CD14-positive monocyte (primary cell): Measurements from ENCODE around the gene FGF14. TPM values are rescaled to one million over a fixed set of nuclear protein-coding genes. Genes with fewer than 3 reads are reported as not detected.

ENCODE experiments used
- DNase-seq, 3 donors: peaks; one replicate each; pipeline ENCODE4 v3.0.0-alpha.2; 2011 to 2022
- H2AFZ ChIP-seq: 2 replicates; pipeline ENCODE4 v1.6.0; 2012; ENCODE audit warnings: mild to moderate bottlenecking, low read depth, low read length, inconsistent platforms; ENCODE audit not compliant: insufficient read depth, poor library complexity, severe bottlenecking
- H3K27ac ChIP-seq, 2 donors: 1 replicate in 1 of 2; 2 replicates in 1 of 2; pipeline ENCODE4 v1.5.1; 2012 to 2013; ENCODE audit warnings: low read length in 2 of 2, control low read depth in 1 of 2, inconsistent platforms in 1 of 2, low read depth in 1 of 2, mild to moderate bottlenecking in 1 of 2
- H3K27me3 ChIP-seq, 2 donors: one replicate each; pipeline versions ENCODE4 v1.6.0 to v1.6.1; 2011 to 2013; ENCODE audit warnings: low read length in 2 of 2; ENCODE audit not compliant: control insufficient read depth in 2 of 2, insufficient read depth in 2 of 2
- H3K36me3 ChIP-seq, 2 donors: replicated peaks in 1 of 2; 1 replicate in 1 of 2; 2 replicates in 1 of 2; pipeline versions ENCODE4 v1.5.1 to v1.6.1; 2012 to 2013; ENCODE audit warnings: low read length in 2 of 2, control low read depth in 1 of 2, inconsistent platforms in 1 of 2, mild to moderate bottlenecking in 1 of 2; ENCODE audit not compliant: insufficient read depth in 2 of 2, control insufficient read depth in 1 of 2
- H3K4me1 ChIP-seq, 2 donors: 1 replicate in 1 of 2; 2 replicates in 1 of 2; pipeline versions ENCODE4 v1.5.1 to v1.6.1; 2012 to 2013; ENCODE audit warnings: low read length in 2 of 2, control low read depth in 1 of 2, inconsistent platforms in 1 of 2, mild to moderate bottlenecking in 1 of 2, moderate library complexity in 1 of 2; ENCODE audit not compliant: insufficient read depth in 2 of 2, control insufficient read depth in 1 of 2
- H3K4me2 ChIP-seq: replicated peaks from 2 replicates; pipeline ENCODE3; 2012; ENCODE audit warnings: low read length, moderate library complexity, mild to moderate bottlenecking; ENCODE audit not compliant: poor library complexity, severe bottlenecking; ENCODE audit errors: extremely low read depth
- H3K4me3 ChIP-seq, 3 experiments: fragments of 200-600 bp in 1 of 3; sonication (generic) in 1 of 3; replicated peaks in 1 of 3; 1 replicate in 2 of 3; 2 replicates in 1 of 3; pipeline ENCODE4 v1.5.1; 2011 to 2013; ENCODE audit warnings: low read length in 3 of 3, mild to moderate bottlenecking in 3 of 3, control low read depth in 2 of 3, low read depth in 2 of 3, inconsistent platforms in 1 of 3, moderate library complexity in 1 of 3
- H3K79me2 ChIP-seq: 2 replicates; pipeline ENCODE4 v1.6.0; 2012; ENCODE audit warnings: mild to moderate bottlenecking, control low read depth, inconsistent platforms, low read length, moderate library complexity; ENCODE audit not compliant: insufficient read depth
- H3K9ac ChIP-seq: 2 replicates; pipeline ENCODE4 v1.6.0; 2017; ENCODE audit warnings: low read length, mild to moderate bottlenecking; ENCODE audit not compliant: insufficient read depth, poor library complexity, severe bottlenecking
- H3K9me3 ChIP-seq, 2 donors: replicated peaks in 1 of 2; 1 replicate in 1 of 2; 2 replicates in 1 of 2; pipeline versions ENCODE4 v1.5.1 to v1.6.1; 2012 to 2013; ENCODE audit warnings: low read length in 2 of 2, control low read depth in 1 of 2; ENCODE audit not compliant: control insufficient read depth in 1 of 2, insufficient read depth in 1 of 2
- H4K20me1 ChIP-seq: 2 replicates; pipeline ENCODE4 v1.6.0; 2012; ENCODE audit warnings: mild to moderate bottlenecking, low read length, control low read depth, moderate library complexity; ENCODE audit not compliant: insufficient read depth
- H3K27ac Mint-ChIP-seq, 7 donors: one replicate each; pipeline ENCODE4 v1.8.0; 2020; ENCODE audit warnings: mild to moderate bottlenecking in 7 of 7, mixed read lengths in 7 of 7, moderate library complexity in 6 of 7, inconsistent platforms in 2 of 7
- H3K27me3 Mint-ChIP-seq, 3 donors: one replicate each; pipeline ENCODE4 v1.8.0; 2021 to 2022; ENCODE audit warnings: low read depth in 3 of 3, mild to moderate bottlenecking in 3 of 3, mixed read lengths in 3 of 3, moderate library complexity in 3 of 3, inconsistent platforms in 1 of 3
- H3K36me3 Mint-ChIP-seq, 2 donors: one replicate each; pipeline ENCODE4 v1.8.0; 2020; ENCODE audit warnings: mixed read lengths in 2 of 2, inconsistent platforms in 1 of 2, mild to moderate bottlenecking in 1 of 2
- H3K4me1 Mint-ChIP-seq: one replicate; pipeline ENCODE4 v1.8.0; 2020; ENCODE audit warnings: mild to moderate bottlenecking, mixed read lengths
- H3K4me3 Mint-ChIP-seq, 2 donors: one replicate each; pipeline ENCODE4 v1.8.0; 2020; ENCODE audit warnings: mild to moderate bottlenecking in 2 of 2, mixed read lengths in 2 of 2, moderate library complexity in 1 of 2
- H3K9me3 Mint-ChIP-seq, 7 donors: one replicate each; pipeline ENCODE4 v1.8.0; 2020 to 2022; ENCODE audit warnings: mixed read lengths in 7 of 7, mild to moderate bottlenecking in 6 of 7, moderate library complexity in 6 of 7, inconsistent platforms in 2 of 7
- WGBS: methylation state at CpG from one replicate; pipeline ENCODE4 v1.1.5; 2013; ENCODE audit warnings: missing lambda C conversion rate; ENCODE audit not compliant: insufficient coverage; 5-methylcytosine and 5-hydroxymethylcytosine counted together
- intact Hi-C, 2 donors: fragments of 100-400 bp; cut with micrococcal nuclease; formaldehyde crosslinking; loops; one replicate each; pipeline versions ENCODE4 v1.15.0 to v1.15.1; 2023
- polyA plus RNA-seq, 3 donors: library from polyadenylated mRNA; depleted of rRNA in 1 of 3; unstranded in 2 of 3; stranded (reverse) in 1 of 3; fragments of 300-500 nt in 2 of 3; fragments of >200 nt in 1 of 3; fragmentation: Illumina TruSeq in 2 of 3; gene quantifications; 1 replicate in 2 of 3; 2 replicates in 1 of 3; pipeline ENCODE4 v1.2.3, GENCODE V29; 2012 to 2021
- TF ChIP-seq, protein P1 (sequence below): fragments of 200-600 bp; IDR thresholded peaks from one replicate; pipeline ENCODE4 v1.8.0; 2022; ENCODE audit warnings: antibody characterized with exemption, mild to moderate bottlenecking

The FGF14 gene
- polyA plus RNA-seq, 3 donors: not detected

GRCh38 chr13:101749584-101749983 lies 652.3 kb downstream of the FGF14 start:
- Histone ChIP-seq H3K9me3 (no peaks in the 10 kb centered on the region), H3K27ac (no peak overlapping the region), H3K9ac (no peak overlapping the region), H3K79me2 (no peaks in the 10 kb centered on the region), H3K36me3 (no peaks in the 10 kb centered on the region), H3K4me2 (no peak overlapping the region), H2AFZ (no peak overlapping the region), H4K20me1 (no peaks in the 10 kb centered on the region), H3K4me3 (no peak overlapping the region), H3K4me1 (no peaks in the 10 kb centered on the region), H3K27me3 (no peaks in the 10 kb centered on the region)
- H3K4me3 Mint-ChIP-seq: no peak overlapping the region
- H3K9me3 Mint-ChIP-seq: peaks cover 0 to 2% (median 0%) of the 10 kb centered on the region in 7 donors
- WGBS: no CpG with 5 or more reads among the region's 1 CpG
- peaks cover 5% of the 10 kb centered on the region for H3K4me1 Mint-ChIP-seq
- intact Hi-C loops: no loop called here
- H3K27me3 Mint-ChIP-seq: peaks cover 0 to 2% (median 0%) of the 10 kb centered on the region in 3 donors
- no peaks in the 10 kb centered on the region for H3K36me3 Mint-ChIP-seq
- TF ChIP-seq, protein P1, sequence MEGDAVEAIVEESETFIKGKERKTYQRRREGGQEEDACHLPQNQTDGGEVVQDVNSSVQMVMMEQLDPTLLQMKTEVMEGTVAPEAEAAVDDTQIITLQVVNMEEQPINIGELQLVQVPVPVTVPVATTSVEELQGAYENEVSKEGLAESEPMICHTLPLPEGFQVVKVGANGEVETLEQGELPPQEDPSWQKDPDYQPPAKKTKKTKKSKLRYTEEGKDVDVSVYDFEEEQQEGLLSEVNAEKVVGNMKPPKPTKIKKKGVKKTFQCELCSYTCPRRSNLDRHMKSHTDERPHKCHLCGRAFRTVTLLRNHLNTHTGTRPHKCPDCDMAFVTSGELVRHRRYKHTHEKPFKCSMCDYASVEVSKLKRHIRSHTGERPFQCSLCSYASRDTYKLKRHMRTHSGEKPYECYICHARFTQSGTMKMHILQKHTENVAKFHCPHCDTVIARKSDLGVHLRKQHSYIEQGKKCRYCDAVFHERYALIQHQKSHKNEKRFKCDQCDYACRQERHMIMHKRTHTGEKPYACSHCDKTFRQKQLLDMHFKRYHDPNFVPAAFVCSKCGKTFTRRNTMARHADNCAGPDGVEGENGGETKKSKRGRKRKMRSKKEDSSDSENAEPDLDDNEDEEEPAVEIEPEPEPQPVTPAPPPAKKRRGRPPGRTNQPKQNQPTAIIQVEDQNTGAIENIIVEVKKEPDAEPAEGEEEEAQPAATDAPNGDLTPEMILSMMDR: no peak
- H3K27ac Mint-ChIP-seq: no peak overlapping the region
- no peak for DNase-seq

DNA sequence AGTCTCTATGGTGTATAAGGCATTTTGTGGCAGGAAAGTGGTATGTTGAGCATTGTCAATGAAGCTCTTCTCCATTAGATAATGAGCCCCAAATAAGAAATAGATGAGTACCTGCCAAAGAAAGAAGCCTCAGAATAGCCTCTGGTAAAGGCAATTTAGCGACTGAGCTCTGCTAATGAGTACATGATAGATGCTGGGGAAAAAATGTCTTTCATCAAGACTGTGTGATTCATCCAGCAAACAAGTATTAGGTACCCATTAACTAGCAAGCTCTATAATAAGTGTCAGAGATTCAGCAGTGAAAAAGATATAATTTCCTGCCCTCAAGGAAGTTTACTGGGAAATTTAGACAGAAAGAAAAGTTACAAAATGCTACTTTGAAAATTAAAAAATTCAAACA lies 654.8 kb downstream of the FGF14 start:
- H3K9me3 ChIP-seq: no peaks in the 10 kb centered on the region
- TF ChIP-seq, protein P1: no peak
- Mint-ChIP-seq H3K36me3 (no peaks in the 10 kb centered on the region), H3K4me1 (peaks cover 5% of the 10 kb centered on the region), H3K9me3 (peaks cover 0 to 2% (median 0%) of the 10 kb centered on the region in 7 donors), H3K27me3 (no peaks in the 10 kb centered on the region), H3K4me3 (no peak overlapping the region), H3K27ac (no peak overlapping the region)
- DNase-seq: no peak
- H3K4me1 ChIP-seq: no peaks in the 10 kb centered on the region
- H3K36me3 ChIP-seq: no peaks in the 10 kb centered on the region
- H3K4me2 ChIP-seq: no peak overlapping the region
- H3K27ac ChIP-seq: no peak overlapping the region
- H3K4me3 ChIP-seq: no peak overlapping the region
- no CpG with 5 or more reads among the region's 1 CpG for WGBS
- H3K9ac ChIP-seq: no peak overlapping the region
- no peak overlapping the region for H2AFZ ChIP-seq
- H3K79me2 ChIP-seq: no peaks in the 10 kb centered on the region
- intact Hi-C loops: no loop called here
- H4K20me1 ChIP-seq: no peaks in the 10 kb centered on the region
- H3K27me3 ChIP-seq: no peaks in the 10 kb centered on the region
